HUES48 (cell line): ENCODE results near the gene MTCH1.

Source experiments
- H3K27ac ChIP-seq: one replicate; pipeline ENCODE4 v1.7.0; 2013; ENCODE audit warnings: low read depth, low read length, inconsistent platforms
- H3K27me3 ChIP-seq: 2 replicates; pipeline ENCODE4 v1.6.1; 2013; ENCODE audit warnings: mild to moderate bottlenecking, low read length; ENCODE audit not compliant: control insufficient read depth, insufficient read depth
- H3K36me3 ChIP-seq: 2 replicates; pipeline ENCODE4 v1.6.1; 2013; ENCODE audit warnings: low read length; ENCODE audit not compliant: control insufficient read depth, insufficient read depth
- H3K4me1 ChIP-seq: 2 replicates; pipeline ENCODE4 v1.6.1; 2013; ENCODE audit warnings: mild to moderate bottlenecking, low read length; ENCODE audit not compliant: control insufficient read depth, insufficient read depth
- H3K4me3 ChIP-seq: 2 replicates; pipeline ENCODE4 v1.5.1; 2013; ENCODE audit warnings: mild to moderate bottlenecking, low read depth, low read length
- H3K9ac ChIP-seq: 2 replicates; pipeline ENCODE4 v1.6.1; 2013; ENCODE audit warnings: mild to moderate bottlenecking, low read depth, low read length, moderate library complexity
- H3K9me3 ChIP-seq: 2 replicates; pipeline ENCODE4 v1.6.1; 2013; ENCODE audit warnings: low read length; ENCODE audit not compliant: control insufficient read depth, insufficient read depth

The MTCH1 gene

GRCh38 chr6:36964349-36964748, 21.6 kb downstream of the MTCH1 start:
- H3K36me3 ChIP-seq: peaks cover 26% of the 10 kb centered on the region
- H3K27me3 ChIP-seq: no peaks in the 10 kb centered on the region
- no peak overlapping the region for H3K9ac ChIP-seq
- no peak overlapping the region for H3K4me3 ChIP-seq
- no peaks in the 10 kb centered on the region for H3K9me3 ChIP-seq
- H3K4me1 ChIP-seq: peaks cover 2% of the 10 kb centered on the region; the same call in 1 of the 2 replicates
- no peak overlapping the region for H3K27ac ChIP-seq

GRCh38 chr6:36963451-36964290, 22.3 kb downstream of the MTCH1 start:
- Histone ChIP-seq H3K4me3 (no peak overlapping the region), H3K9ac (no peak overlapping the region), H3K27ac (no peak overlapping the region), H3K36me3 (peaks cover 19% of the 10 kb centered on the region), H3K27me3 (no peaks in the 10 kb centered on the region), H3K4me1 (peaks cover 2% of the 10 kb centered on the region; the same call in 1 of the 2 replicates), H3K9me3 (no peaks in the 10 kb centered on the region)

GRCh38 chr6:36962874-36963273, 23.1 kb downstream of the MTCH1 start:
- H3K9me3 ChIP-seq: no peaks in the 10 kb centered on the region
- no peak overlapping the region for H3K9ac ChIP-seq
- H3K27ac ChIP-seq: no peak overlapping the region
- H3K4me1 ChIP-seq: peaks cover 2% of the 10 kb centered on the region; the same call in 1 of the 2 replicates
- H3K27me3 ChIP-seq: no peaks in the 10 kb centered on the region
- peaks cover 11% of the 10 kb centered on the region for H3K36me3 ChIP-seq
- no peak overlapping the region for H3K4me3 ChIP-seq

GRCh38 chr6:36961441-36962435, 24.3 kb downstream of the MTCH1 start:
- Histone ChIP-seq H3K27me3 (no peaks in the 10 kb centered on the region), H3K36me3 (no peaks in the 10 kb centered on the region), H3K4me1 (peaks cover 2% of the 10 kb centered on the region; the same call in 1 of the 2 replicates), H3K9ac (no peak overlapping the region), H3K27ac (no peak overlapping the region), H3K9me3 (no peaks in the 10 kb centered on the region), H3K4me3 (no peak overlapping the region)

- no peak overlapping the region for H3K27ac ChIP-seq
- H3K27me3 ChIP-seq: no peaks in the 10 kb centered on the region
- H3K4me1 ChIP-seq: peaks cover 2% of the 10 kb centered on the region; the same call in 1 of the 2 replicates
- H3K36me3 ChIP-seq: no peaks in the 10 kb centered on the region
- H3K9me3 ChIP-seq: no peaks in the 10 kb centered on the region
- no peak overlapping the region for H3K4me3 ChIP-seq
- no peak overlapping the region for H3K9ac ChIP-seq
These were observed 26.3 kb downstream of the MTCH1 start for GRCh38 chr6:36959555-36960250.

- H3K36me3 ChIP-seq: no peaks in the 10 kb centered on the region
- peaks cover 2% of the 10 kb centered on the region; the same call in 1 of the 2 replicates for H3K4me1 ChIP-seq
- H3K9ac ChIP-seq: no peak overlapping the region
- H3K4me3 ChIP-seq: no peak overlapping the region
- H3K9me3 ChIP-seq: no peaks in the 10 kb centered on the region
- no peaks in the 10 kb centered on the region for H3K27me3 ChIP-seq
- H3K27ac ChIP-seq: no peak overlapping the region
These were observed 27.0 kb downstream of the MTCH1 start for GRCh38 chr6:36958775-36959554.

- Histone ChIP-seq H3K9ac (no peak overlapping the region), H3K9me3 (no peaks in the 10 kb centered on the region), H3K4me1 (no peaks in the 10 kb centered on the region), H3K36me3 (no peaks in the 10 kb centered on the region), H3K4me3 (no peak overlapping the region), H3K27ac (no peak overlapping the region), H3K27me3 (no peaks in the 10 kb centered on the region)
These were observed 28.2 kb downstream of the MTCH1 start for GRCh38 chr6:36957773-36958271.

GRCh38 chr6:36956446-36956820, 29.6 kb downstream of the MTCH1 start:
- H3K9ac ChIP-seq: no peak overlapping the region
- no peak overlapping the region for H3K27ac ChIP-seq
- no peak overlapping the region for H3K4me3 ChIP-seq
- no peaks in the 10 kb centered on the region for H3K27me3 ChIP-seq
- H3K4me1 ChIP-seq: no peaks in the 10 kb centered on the region
- H3K9me3 ChIP-seq: no peaks in the 10 kb centered on the region
- no peaks in the 10 kb centered on the region for H3K36me3 ChIP-seq

GRCh38 chr6:36955671-36956445, 30.1 kb downstream of the MTCH1 start:
- H3K9ac ChIP-seq: no peak overlapping the region
- H3K27me3 ChIP-seq: no peaks in the 10 kb centered on the region
- no peaks in the 10 kb centered on the region for H3K4me1 ChIP-seq
- H3K36me3 ChIP-seq: no peaks in the 10 kb centered on the region
- H3K27ac ChIP-seq: no peak overlapping the region
- no peak overlapping the region for H3K4me3 ChIP-seq
- no peaks in the 10 kb centered on the region for H3K9me3 ChIP-seq
